Stimulated activated CD8-positive, alpha-beta memory T cell treated with anti-CD3 and anti-CD28 coated beads, Interleukin-12 subunit alpha, Interleukin-12 subunit beta, amount 100 ng/mL, for 24 hours (primary cell): ENCODE measurements around the gene TMEM132D.

Experiments
- DNase-seq: peaks from one replicate; pipeline ENCODE4 v3.0.0-alpha.2; 2020; ENCODE audit errors: extremely low read depth

Gene TMEM132D

DNA sequence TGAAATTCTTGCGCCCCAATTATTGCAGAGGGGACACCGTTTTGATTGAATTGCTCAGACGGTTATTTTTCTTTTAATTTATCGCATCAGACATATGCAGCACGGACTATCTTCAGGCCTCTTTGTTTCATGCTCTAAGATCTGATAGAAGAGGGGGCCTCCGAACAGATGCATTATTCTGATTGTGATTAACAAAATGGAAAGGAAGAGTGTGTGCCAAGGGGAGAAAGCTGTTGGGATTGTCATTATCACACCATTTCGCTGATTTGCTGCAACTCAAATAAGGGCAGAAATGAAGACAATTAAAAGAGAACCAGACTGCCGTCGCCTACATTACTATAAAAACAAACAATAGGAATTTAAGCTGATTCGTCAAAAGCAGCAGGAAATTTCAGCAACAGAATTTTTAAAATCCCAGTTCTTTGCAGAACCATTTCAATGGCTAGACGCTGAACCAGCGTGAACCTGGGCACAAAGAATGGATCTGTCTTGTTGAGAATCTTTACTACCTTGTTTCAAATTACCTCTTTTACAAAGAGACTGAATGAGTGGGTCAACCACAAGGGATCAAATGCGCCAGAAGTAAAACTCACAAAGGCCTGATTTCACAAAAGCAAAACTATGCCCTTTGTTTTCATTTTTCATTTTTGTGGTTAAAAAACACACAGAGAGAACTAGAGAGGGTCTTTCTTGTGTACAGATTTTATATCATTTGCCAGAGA is 30.6 kb downstream of the TMEM132D start:
- DNase-seq: no peak

DNA sequence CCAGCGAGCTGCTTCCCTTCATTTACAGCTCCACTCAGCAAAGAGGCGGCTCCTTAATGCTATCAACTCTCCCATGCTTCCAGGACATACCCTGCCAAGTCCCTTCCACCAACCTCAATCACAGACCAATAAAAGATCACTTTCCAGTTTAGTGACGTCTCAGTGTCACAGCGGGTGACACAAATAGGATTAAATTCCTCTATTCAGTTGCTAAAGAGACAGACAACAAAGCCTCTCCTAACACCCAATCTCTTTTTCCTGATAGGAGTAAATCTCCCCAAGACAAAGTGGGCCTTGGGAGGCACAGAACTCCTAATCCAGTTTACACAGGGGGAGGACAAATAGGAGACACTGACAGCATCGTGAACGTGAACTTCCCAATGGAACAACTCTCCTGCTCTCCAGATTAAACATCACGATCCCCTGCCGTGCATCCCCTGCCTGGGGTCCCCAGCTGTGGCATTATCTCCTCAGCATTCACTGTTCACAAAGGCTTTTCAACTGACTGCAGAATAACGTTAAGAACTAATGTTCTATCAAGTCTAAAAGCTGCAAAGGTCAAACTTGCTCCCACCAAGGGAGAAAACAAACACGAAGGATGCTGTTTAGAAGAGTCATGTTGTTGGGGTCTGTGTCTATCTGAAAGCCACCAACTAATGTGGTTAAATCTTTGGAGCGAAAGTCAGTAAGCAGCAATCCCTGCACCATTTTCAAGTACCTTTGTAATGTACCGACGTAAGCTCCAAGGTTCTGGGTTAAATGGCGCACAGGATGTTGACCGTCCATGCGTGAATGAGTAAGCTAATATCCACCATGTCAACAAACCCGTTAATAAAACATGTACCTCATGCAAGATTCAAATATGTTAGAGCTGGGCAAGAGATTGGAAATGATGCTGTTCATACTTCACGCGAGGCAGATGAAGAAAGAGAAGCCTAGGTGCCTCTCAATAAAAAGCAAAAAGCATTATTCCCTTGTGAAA is 31.5 kb downstream of the TMEM132D start:
- no peak for DNase-seq

DNA sequence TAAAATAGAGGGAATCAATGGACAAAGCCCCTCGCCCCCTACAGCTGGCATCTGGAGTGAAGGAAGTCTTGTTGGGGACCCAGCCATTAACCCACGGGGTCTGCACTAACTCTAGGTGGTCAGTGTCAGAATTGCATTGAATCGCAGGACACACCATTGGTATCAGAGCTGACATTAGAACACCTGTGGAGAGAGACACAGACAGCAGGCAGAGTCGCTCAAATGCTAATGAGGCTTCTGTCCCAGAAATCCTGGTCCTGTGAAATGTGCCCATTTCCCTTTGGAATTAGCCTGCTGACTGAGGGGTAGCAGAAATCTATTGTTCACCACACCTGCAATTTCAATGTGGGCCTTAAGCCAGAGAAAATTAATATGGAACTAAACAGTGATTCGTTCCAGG is 33.0 kb downstream of the TMEM132D start:
- no peak for DNase-seq

DNA sequence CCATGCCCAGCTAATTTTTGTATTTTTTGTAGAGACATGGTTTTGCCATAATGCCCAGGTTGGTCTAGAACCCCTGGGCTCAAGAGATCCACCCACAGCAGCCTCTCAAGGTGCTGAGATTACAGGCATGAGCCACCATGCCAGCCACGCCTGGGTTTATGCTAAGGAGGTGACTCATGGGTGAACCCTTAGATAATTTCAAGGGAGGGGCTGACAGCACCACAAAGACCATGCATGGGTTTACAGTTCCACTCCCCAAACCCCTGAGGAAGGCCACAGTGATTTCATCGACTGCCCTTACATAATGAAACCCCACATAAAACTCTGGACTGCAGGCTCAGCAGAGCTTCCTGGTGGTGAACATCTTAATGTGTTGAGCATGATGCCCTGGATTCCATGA is 33.7 kb downstream of the TMEM132D start:
- no peak for DNase-seq

DNA sequence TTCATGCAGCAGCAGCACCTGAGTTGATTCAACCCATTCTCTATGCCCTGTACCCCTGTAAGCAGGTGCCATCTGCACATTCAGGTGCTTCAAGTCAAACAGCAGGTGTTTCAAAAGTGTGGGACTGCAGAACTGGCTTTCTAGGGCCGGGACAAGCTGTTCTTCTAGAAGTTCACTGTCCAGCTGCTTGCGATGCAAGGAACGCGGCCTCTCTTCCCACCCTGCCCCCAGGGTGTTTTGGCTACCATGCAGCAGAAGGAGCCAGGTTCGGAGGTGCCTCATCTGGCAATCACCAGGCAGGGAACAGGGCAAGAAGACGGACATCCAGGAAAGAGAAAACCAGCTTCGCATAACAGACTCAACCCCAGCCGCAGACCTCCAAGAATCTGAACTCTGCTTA is 35.2 kb downstream of the TMEM132D start:
- no peak for DNase-seq

DNA sequence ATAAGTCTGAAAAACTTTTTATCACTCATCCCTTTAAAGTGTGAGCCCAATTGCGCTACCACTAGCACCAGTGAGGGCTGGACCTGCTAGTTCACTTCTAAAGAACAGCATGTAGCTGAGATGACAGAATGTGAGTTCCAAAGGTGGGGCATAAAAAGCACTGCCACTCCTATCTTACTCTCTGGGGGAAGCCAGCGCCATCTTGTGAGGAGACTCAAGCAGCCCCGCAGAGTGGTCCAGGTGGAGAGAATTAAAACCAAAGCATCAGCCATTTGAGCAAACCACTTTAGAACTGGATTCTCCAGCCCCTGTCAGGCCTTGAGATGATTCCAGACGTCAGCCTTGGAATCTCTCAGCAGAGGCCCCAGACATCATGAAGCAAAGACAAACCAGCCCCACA is 39.9 kb downstream of the TMEM132D start:
- no peak for DNase-seq

DNA sequence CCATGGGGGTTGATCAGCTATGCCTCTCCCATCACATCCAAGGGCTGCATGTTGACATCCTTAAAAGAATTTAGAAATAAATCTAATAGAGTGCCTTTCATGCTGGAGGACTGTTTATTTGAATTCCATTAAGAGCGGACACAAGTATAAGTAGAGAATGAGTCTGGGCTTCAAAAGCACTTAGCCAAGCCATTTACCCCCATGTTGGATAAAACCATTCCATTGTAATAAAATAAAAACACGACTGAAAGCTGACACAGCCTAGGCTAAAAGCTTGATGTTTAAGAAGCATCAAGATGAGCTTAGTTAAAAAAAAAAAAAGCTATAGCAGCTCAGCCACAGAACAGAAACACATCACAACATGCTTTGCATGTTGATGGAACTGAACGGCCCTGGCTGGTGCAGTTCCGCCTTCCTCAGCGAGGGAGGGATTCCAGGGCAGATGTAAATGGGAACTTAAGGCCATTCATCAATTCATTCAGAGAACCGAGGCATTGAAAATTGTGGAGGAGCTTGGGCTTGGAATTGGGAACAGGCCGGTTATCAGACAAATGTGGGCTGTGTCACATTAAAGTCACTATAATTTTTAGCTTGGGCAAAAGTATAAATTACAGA is 41.2 kb downstream of the TMEM132D start:
- DNase-seq: no peak

DNA sequence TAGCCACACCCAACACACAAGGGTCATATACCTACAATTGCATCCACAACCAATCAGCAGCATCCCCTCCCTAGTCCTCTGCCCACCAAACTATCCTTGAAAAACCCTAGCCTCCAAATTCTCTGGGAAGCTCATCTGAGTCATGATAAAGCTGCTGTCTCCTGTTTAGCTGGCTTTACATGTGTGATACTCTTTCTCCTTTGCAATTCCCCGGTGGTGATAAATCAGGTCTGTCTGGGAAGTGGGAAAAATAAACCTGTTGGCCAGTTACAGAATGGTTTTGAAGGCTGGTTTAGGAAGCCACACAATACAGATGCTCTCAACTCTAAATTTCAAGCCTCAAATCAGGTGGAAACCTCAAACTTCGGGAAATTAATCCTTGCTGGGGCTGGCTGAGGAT is 41.9 kb downstream of the TMEM132D start:
- DNase-seq: no peak

DNA sequence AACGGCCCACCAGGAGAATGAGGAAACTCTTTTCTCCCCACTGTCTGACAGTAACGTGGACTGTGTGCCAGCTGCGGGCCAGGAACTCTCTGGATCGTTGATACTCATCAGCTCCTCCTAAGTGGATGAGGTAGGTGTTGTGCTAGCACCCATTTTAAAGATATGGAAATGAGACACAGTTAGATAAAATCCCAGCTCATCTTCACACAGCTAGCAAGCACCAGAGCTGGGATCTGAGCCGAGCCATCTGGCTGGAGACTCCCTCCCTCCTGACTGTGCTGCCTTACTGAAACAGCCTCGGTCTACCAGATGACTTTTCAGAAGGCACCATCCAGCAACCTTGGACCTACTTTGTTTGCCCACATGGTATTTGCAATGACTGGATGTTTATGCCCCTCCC is 49.2 kb downstream of the TMEM132D start:
- DNase-seq: no peak

DNA sequence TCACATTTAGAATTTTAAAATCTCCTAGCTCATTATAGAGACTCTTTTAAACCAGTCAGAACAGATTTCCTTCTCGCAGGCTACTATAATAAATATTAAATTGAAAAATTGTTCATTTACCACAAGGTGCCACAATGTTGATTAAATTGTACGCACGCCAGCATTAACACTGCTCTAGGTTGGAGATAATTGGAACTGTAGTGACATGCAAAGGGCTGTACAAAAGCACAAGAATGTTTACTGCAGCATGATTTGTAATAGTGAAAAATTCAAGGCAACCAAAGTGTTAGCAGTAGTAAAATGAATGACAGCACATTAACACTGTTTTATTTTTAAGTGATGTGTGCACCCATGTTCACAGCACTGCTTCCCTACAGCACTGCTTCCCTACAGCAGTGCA is 52.5 kb downstream of the TMEM132D start:
- DNase-seq: no peak

DNA sequence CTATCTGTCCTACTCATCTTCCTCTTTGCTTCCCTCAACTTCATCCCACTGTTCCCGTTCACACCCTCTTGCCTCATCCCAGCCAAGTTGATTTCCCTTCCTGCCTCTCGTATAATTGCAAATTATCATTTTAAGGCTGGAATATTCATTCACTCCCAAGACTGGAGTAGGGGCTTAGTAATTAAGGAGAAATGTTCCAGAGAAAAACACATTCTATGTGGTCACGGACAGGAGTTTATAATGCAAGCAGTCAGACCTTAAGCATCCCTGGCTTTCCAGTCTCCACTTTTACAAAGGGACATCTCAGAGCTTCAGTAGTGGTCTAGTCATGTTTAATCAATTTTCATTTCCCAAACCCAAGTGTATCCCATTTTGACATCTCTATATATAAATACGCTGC is 54.9 kb downstream of the TMEM132D start:
- no peak for DNase-seq

DNA sequence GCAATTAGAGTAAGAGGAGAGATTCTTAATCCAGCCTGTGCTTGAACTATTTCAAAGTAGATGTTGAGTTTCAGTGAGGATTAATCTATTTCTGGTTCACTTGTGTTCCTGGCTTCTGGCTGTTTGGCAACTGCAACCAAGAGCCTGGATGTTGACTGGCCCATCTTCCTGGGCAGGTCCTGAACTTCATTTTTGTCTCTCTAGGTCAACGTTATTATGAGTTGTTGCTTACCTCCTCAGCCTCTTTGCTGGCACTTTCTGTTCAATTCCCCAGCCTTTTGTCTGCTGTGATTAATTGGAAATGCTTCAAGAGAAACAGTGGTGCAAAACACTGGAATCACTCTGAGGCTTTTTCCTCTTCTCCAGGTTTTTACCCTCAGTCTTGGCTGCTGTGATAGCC is 56.8 kb downstream of the TMEM132D start:
- DNase-seq: no peak

DNA sequence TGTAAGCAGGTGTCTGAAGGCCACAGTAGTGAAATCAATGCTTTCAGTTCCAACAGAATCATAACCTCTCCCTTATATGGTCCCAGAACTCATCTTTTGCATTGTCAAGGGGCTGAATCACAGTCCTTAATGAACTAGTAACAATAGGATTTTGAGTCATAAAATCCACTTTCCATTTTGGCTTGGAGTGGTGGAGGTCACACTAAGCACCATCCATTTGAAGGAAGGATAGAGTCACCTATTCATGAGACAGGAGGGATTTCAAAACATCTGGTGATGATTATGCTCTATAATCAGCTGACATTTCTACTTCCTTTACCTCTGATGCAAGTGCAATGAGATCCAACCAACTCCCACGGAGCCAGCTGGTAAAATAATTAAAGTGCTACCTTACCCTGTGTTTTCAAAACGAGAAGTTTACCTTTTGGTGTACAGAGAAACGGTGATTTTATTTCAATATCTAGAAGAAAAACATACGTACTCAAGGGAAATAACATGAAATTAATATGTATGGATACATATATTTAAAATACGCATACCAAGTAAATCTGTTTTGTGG is 59.1 kb downstream of the TMEM132D start:
- no peak for DNase-seq

DNA sequence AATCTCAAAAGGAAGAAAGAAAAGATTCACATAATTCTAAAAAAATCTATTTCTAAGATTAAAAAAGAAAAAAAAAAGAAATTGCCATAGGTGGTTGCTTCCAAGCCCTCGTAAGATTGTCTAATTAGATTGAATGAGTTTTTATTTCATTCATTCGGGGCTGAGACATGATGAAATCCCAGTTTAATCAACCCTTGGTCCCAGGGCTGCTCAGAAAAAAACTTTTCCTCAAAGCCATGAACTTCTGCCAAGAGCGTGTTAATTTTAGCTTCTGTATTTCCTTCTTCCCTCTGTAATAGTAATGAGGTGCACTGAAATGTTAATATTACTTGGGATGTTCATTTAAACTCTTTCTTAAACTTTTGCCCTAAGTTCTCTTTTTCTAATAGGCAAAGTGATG is 62.6 kb downstream of the TMEM132D start:
- no peak for DNase-seq

DNA sequence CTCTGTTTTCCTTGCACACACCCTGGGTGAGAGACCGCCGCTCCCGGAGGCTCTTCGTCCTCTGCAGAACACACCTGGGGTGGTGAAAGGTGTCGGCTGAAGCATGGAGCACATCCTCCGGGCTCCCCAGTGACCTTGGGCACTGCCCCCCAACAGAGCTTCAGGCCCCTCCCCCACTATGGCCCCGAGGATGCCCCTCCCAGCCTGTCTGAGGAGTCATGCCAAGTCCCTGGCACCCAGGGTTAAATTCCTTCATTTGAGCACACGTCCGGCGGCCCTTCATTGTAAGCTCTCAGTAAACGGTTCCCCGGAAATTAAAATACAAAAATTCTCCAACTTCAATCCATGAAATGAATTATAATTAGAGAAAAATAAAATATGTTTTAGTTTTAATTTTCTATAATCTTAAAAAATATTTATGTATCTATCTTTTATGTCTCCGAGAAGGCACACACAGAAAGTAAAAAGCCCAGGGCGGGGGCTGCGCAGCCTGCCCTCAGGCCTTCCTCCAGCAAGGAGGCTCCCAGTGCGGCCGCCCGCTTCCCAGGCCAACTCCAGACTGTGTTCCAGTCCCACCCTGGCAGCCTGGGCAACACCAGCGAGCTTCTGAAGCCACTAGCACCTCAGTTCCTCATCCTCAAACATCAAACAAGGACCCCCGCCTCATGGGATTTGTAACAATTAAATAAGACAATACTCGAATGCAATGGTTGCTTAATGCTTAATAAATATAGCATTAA is 63.5 kb downstream of the TMEM132D start:
- no peak for DNase-seq

DNA sequence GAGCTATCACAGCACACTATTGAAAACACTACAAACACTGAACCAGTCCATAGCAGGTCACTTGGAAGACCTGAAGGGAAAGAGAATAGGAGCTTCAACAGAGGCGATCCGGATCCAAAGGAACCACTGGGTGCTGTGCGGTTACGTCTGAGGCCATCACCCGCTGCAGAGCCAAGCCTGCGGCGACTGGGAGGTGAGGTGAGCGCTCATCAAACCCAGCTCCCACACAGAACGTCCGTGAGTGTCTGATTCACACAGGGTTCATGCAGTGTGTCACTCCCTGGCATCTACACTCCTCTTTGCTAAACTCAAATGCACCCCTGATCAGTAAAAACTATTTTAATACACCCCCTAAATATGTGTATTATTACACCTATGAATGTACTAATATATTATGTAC is 64.1 kb downstream of the TMEM132D start:
- DNase-seq: no peak

DNA sequence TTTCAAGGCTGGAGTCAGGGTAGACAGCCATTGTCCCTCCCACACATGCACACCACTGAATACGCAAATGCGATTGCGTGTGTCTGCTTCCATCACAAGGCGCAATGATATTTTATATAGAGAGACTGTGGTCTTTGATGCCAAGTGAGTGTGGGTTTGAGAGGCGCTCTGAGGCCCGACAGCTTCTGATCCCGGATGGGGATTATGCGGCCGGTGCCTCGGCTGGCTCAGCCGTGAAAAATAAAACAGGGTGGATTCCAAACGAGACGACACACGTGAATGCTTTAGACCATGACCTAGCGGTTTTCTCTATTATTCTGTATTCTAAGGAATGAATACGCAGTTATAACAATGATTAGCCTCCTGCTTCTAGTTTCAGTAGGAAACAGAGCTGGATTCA is 72.5 kb downstream of the TMEM132D start:
- no peak for DNase-seq

DNA sequence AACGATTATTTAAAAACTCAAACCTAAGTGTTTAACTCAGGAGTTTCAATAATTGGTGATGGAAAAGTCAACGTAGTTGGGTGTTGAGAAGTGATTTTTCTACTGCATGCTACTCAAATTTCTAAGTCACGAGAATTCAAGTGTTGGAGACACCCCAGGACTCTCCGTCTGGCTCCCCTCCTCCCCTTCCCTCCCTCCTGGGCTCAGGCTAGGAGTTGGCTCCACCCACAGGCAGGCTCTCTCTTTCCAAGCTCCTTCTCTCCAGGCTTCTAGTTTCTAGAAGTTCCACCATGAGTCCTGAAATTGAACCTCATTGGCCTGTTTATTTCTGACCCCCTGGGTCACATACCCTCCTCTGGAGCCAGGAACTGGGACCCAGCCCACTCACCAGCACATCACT is 73.0 kb downstream of the TMEM132D start:
- DNase-seq: no peak

DNA sequence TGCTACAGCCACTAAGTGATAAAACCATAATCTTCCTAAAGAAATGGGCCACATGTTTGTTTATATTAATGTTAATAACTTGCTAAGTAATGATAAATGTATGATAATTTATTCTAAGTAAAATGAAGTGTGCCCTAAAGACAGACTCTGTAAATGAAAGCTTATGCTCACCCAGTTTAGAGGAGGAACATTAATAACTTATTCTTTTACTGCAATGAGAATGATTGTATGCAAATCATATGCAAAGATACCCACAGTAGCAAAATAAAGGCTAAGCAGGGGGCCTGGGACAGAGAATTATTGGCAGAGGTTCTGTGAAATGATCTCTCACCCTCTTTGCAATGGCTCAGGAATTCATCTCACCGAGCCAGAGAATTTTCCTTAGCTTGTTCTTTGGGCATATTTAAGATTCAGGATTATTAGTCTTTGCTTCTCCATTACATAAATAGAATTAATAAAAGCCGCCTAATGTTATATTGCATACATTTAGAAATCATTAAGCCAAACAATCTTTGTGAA is 75.9 kb downstream of the TMEM132D start:
- DNase-seq: no peak

DNA sequence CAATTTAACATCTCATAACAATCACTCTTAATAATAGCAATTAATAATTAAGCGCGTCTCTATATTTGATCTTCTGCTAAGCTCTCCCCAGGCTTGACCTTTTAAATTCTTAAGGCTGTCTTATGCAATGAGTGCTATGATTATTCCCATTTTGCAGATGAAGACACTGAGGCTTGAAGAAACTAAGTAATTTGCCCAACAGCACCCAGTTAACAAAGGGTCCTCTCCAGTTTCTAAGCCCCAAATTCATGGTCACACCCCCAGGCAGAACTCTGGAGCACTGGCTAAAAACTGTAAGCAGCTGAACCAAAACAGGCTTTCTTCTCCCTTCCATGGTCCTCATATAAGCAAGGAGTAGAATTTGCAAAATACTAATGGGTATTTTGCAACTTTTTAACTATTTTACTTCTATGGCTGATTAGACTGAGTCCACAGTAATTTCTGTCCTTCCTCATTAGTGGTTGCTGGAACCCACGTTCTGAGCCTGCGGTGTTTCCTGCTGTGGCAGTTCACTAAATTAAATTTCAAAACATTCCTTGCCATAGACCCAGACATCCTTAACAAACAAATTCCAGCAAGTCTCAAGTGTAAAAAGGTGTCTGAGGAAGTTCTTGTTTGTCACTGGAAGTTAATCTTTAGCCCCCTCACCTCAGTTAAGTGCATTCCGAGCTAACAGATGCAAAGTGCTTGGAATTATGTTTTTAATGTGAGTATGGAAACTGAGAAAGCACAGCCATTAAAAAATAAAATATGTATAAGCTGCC is 76.5 kb downstream of the TMEM132D start:
- DNase-seq: no peak

DNA sequence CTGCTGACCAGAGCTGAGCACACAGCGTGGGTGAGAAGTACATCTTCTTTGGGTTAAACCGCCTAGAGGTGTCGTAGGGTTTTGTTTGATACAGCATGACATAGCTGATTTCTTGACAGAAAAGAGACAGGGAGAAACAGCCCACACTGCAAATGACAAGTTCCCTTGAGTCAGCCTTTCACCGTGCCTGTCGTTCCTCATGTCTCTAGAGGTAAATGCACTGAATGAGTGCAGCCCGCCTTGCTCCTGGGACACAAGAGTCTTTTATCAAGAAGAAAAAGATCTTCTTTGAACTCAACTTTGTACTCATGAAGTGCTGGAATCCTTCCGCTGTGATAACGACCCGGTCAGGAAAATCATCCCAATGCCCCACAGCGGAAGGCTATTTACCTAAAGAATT is 77.6 kb downstream of the TMEM132D start:
- DNase-seq: no peak
